Measurements from ENCODE around the gene CDH4.
"Not testable (repeated sequence)": the region's sequence is repeated elsewhere in the genome, so short reads cannot be mapped to it uniquely, and the experiment has no call there.

Gene CDH4

DNA sequence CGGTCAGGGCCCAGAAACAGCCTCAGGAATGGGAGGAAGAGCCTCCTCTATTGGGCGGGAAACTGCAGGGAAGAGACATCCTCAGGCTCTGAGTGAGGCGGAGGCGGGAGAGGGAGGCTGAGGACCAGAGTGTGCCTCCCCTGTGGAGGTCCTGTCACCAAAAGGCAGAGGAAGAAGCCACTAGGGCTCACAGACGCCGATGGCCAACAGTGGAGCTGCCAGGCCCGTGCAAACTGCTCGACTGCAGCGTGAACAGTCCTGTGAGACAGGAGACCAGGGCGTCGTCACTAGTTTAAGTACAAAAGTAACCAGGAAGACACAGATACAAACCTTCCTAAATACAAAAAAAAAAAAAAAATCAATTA, 730.9 kb downstream of the CDH4 start:
- H3K4me3 Mint-ChIP-seq, result no peak overlapping the region
- H3K27me3 Mint-ChIP-seq, result no peaks in the 10 kb centered on the region
- DNase-seq (no peak), ATAC-seq (replicated peaks) (no peak)
- H3K4me1 Mint-ChIP-seq, result peaks cover 19 to 25% of the 10 kb centered on the region in 2 donors
- H3K36me3 Mint-ChIP-seq, result peaks cover 49 to 72% of the 10 kb centered on the region in 2 donors
- peaks cover 4 to 5% of the 10 kb centered on the region in 2 donors for H3K9me3 Mint-ChIP-seq
- no peak overlapping the region for H3K27ac Mint-ChIP-seq

DNA sequence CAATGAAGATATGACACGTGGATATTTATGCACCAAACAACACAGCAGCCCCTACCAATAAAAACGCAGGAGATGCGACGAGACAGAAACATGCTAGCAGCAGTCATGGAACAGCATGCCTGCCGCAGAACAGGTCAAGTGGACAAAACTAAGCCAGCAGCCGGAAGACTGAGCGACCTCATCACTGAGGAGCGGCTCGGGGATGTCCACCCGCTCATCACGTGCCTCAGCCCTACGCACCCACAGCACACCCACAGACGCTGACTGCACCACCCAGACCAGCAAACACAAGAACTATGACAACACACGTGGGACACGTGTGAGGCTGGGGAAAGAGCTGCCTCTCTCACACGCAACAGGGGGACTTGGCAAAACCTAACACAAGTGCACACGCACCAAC, 731.9 kb downstream of the CDH4 start:
- H3K27ac Mint-ChIP-seq, result no peak overlapping the region
- H3K4me1 Mint-ChIP-seq, result peaks cover 19 to 25% of the 10 kb centered on the region in 2 donors
- H3K4me3 Mint-ChIP-seq, result no peak overlapping the region
- no peaks in the 10 kb centered on the region for H3K27me3 Mint-ChIP-seq
- H3K36me3 Mint-ChIP-seq, result peaks cover 50 to 75% of the 10 kb centered on the region in 2 donors
- ATAC-seq (replicated peaks) (no peak), DNase-seq (no peak)
- peaks cover 3 to 4% of the 10 kb centered on the region in 2 donors for H3K9me3 Mint-ChIP-seq

DNA sequence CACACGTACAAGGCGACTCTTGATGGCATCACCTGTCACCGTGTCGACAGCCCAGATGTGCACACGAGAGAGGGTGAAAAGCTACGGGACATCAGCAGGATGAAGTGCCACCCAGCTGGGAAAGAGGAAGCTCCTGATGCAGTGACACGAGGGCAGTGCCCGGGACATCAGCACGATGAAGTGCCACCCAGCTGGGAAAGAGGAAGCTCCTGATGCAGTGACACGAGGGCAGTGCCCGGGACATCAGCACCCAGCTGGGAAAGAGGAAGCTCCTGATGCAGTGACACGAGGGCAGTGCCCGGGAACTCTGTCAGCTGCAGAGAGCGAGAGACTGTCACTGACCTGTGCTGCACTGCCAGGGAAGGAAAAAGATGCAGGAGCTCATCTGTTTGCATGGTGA, 732.4 kb downstream of the CDH4 start:
- H3K27me3 Mint-ChIP-seq; H3K4me3 Mint-ChIP-seq; DNase-seq; ATAC-seq (replicated peaks); H3K27ac Mint-ChIP-seq; H3K9me3 Mint-ChIP-seq: not testable (repeated sequence)
- Mint-ChIP-seq H3K36me3 (peaks cover 51 to 78% of the 10 kb centered on the region in 2 donors), H3K4me1 (peaks cover 19 to 25% of the 10 kb centered on the region in 2 donors)

DNA sequence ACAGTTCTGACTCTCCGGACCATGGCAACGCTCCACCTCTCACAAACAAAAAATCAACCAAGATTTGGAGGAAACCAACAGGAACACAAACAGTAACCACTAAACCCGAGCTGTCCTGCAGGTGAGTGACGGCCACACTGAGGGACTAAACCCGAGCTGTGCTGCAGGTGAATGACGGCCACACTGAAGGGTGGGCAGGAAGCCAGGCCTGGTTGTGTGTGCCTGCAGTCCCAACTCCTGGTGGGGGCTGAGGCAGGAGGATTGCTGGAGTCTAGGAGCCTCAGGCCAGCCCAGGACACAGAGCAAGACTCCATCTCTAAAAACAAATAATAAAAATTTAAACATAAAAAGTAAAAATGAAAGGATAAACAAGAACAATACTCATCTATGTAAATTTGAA, 733.0 kb downstream of the CDH4 start:
- no peak overlapping the region for H3K4me3 Mint-ChIP-seq
- DNase-seq (no peak), ATAC-seq (replicated peaks) (no peak)
- peaks cover 3 to 4% of the 10 kb centered on the region in 2 donors for H3K9me3 Mint-ChIP-seq
- no peaks in the 10 kb centered on the region for H3K27me3 Mint-ChIP-seq
- peaks cover 19 to 25% of the 10 kb centered on the region in 2 donors for H3K4me1 Mint-ChIP-seq
- no peak overlapping the region for H3K27ac Mint-ChIP-seq
- peaks cover 57 to 84% of the 10 kb centered on the region in 2 donors for H3K36me3 Mint-ChIP-seq

DNA sequence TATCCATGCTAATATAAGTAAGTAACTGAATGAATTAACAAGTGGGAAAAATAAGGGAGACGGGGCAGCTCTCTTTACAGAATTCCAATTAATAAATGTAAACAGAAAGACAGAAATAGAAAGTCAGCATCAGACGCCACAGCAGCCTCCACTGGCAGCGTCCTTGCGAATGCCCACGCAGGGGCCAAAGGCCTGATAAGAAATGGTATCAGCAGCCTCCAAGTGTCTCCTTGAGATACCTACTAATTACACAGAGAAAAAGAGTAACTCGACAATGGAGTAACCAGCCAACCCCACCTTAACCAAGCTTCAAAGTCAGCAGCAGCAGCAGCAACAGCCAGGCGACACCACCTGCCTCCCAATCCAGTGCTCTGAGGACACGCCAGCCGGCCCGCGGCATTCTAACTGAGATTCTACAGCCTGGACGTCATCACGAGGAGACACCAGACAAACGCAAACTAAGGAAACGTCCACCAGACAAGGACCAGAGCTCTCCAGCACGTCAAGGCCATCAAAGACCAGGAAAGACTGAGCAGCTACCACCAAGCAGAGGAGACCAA, 734.8 kb downstream of the CDH4 start:
- Mint-ChIP-seq H3K27ac (no peak overlapping the region), H3K36me3 (peaks cover 68 to 88% of the 10 kb centered on the region in 2 donors), H3K4me1 (peaks cover 7 to 16% of the 10 kb centered on the region in 2 donors), H3K4me3 (no peak overlapping the region), H3K9me3 (peaks cover 13 to 15% of the 10 kb centered on the region in 2 donors), H3K27me3 (no peaks in the 10 kb centered on the region)
- no peak for DNase-seq
- no peak for ATAC-seq (replicated peaks)

DNA sequence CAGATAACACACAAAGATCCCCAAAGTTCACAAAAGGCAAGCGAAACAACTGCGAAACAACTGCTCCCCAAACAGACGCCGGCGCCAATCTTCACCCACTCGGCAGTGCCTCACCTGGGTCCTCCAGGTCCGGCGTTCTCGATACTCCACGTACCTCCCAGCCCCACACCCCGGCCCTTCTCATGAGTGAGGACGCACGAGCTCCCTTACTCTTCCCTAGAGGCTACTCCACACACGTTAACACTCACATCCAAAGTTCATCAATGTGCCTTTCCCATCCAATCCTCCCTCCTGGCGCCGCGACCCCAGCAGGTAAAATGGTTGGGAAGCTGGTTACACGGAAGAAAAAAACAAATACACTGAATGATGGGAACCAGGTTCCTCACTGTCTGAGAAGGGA, 736.6 kb downstream of the CDH4 start:
- no peak overlapping the region for H3K4me3 Mint-ChIP-seq
- peaks cover 76 to 90% of the 10 kb centered on the region in 2 donors for H3K36me3 Mint-ChIP-seq
- peaks cover 19 to 20% of the 10 kb centered on the region in 2 donors for H3K9me3 Mint-ChIP-seq
- H3K27me3 Mint-ChIP-seq, result no peaks in the 10 kb centered on the region
- H3K27ac Mint-ChIP-seq, result peak overlapping the region; percentile 72
- peaks cover 9 to 16% of the 10 kb centered on the region in 2 donors for H3K4me1 Mint-ChIP-seq
- DNase-seq (no peak), ATAC-seq (replicated peaks) (no peak)

DNA sequence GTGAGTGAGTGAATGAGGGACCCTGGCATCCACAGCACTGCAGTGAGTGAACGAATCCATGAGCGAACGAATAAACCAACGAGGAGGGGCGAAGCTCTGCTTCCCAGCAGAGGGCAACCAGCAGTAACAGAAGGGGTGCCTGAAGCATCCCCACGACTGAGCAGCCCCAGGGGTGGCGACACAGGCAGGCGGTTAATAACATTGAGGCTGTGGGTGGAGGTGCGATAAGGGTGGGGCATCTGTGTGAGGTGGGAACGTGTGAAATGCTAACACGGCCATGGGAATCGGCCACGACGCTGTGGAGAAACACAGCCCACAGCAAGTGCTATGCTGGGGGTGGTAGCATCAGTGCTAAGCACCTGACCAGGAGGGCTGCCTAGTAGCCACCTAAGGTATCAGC, 737.7 kb downstream of the CDH4 start:
- Mint-ChIP-seq H3K27me3 (no peaks in the 10 kb centered on the region), H3K9me3 (peaks cover 19 to 20% of the 10 kb centered on the region in 2 donors), H3K27ac (no peak overlapping the region), H3K4me1 (peaks cover 11 to 13% of the 10 kb centered on the region in 2 donors), H3K4me3 (no peak overlapping the region), H3K36me3 (peaks cover 74 to 90% of the 10 kb centered on the region in 2 donors)
- no peak for ATAC-seq (replicated peaks)
- DNase-seq, result no peak
